HG03095 (cell line): ENCODE measurements around the gene SMAD7.
A peak's percentile ranks its signal among the peaks of the same experiment; 100 is the strongest.

Experiments used
- ATAC-seq: cut with Tn5 transposase; IDR thresholded peaks from one replicate; pipeline ENCODE4 v1.9.1; 2021; ENCODE audit warnings: moderate library complexity; ENCODE audit not compliant: unreplicated experiment

Gene SMAD7

GRCh38 chr18:48950536-48951447, at the start of gene SMAD7:
Gene SMAD7 (minus strand): TSS chr18:48950965. CDS start chr18:48950424, 541 bp downstream.
- no peak for ATAC-seq

- no peak for ATAC-seq
Observed at GRCh38 chr18:48999569-48999968, 48.8 kb upstream of the SMAD7 start.

- no peak for ATAC-seq
Observed at GRCh38 chr18:48997985-48998831, 47.4 kb upstream of the SMAD7 start.

GRCh38 chr18:48997681-48997984, 46.9 kb upstream of the SMAD7 start:
- no peak for ATAC-seq

- no peak for ATAC-seq
Observed at GRCh38 chr18:48996901-48997463, 46.2 kb upstream of the SMAD7 start.

- no peak for ATAC-seq
Observed at GRCh38 chr18:48996041-48996440, 45.3 kb upstream of the SMAD7 start.

- no peak for ATAC-seq
Observed at GRCh38 chr18:48994926-48995835, 44.4 kb upstream of the SMAD7 start.

- ATAC-seq: no peak
Observed at GRCh38 chr18:48994044-48994651, 43.4 kb upstream of the SMAD7 start.

GRCh38 chr18:48993586-48993985, 42.8 kb upstream of the SMAD7 start:
- ATAC-seq: no peak

- peak; percentile 65 for ATAC-seq
Observed at GRCh38 chr18:48992791-48993555, 42.2 kb upstream of the SMAD7 start.

GRCh38 chr18:48992133-48992532, 41.4 kb upstream of the SMAD7 start:
- no peak for ATAC-seq

GRCh38 chr18:48991676-48992075, 40.9 kb upstream of the SMAD7 start:
- no peak for ATAC-seq

- no peak for ATAC-seq
Observed at GRCh38 chr18:48991319-48991660, 40.5 kb upstream of the SMAD7 start.

GRCh38 chr18:48990481-48991318, 39.9 kb upstream of the SMAD7 start:
- no peak for ATAC-seq

GRCh38 chr18:48989304-48990303, 38.8 kb upstream of the SMAD7 start:
- ATAC-seq: no peak

GRCh38 chr18:48988508-48989303, 37.9 kb upstream of the SMAD7 start:
- no peak for ATAC-seq

GRCh38 chr18:48987821-48988220, 37.1 kb upstream of the SMAD7 start:
- no peak for ATAC-seq
